ENCODE results near the gene FBXL16.
"Not testable (repeated sequence)": the region's sequence is repeated elsewhere in the genome, so short reads cannot be mapped to it uniquely, and the experiment has no call there.

The FBXL16 gene

GRCh38 chr16:709566-710499 lies 4.2 kb upstream of the FBXL16 start:
- no peak for DNase-seq (ENCODE audit: low read depth)

- DNase-seq (ENCODE audit: low read depth): no peak
These were observed 3.4 kb upstream of the FBXL16 start for GRCh38 chr16:708959-709358.

GRCh38 chr16:708019-708418 lies 2.4 kb upstream of the FBXL16 start:
- no peak for DNase-seq (ENCODE audit: low read depth)

- no peak for DNase-seq (ENCODE audit: low read depth)
These were observed 1.5 kb upstream of the FBXL16 start for GRCh38 chr16:707062-707538.

GRCh38 chr16:706189-707061 lies 824 bp upstream of the FBXL16 start:
- no peak for DNase-seq (ENCODE audit: low read depth)

GRCh38 chr16:704552-705380 lies 835 bp downstream of the FBXL16 start:
- no peak for DNase-seq (ENCODE audit: low read depth)

- DNase-seq (ENCODE audit: low read depth): no peak
These were observed 1.6 kb downstream of the FBXL16 start for GRCh38 chr16:704047-704446.

- no peak for DNase-seq (ENCODE audit: low read depth)
These were observed 2.2 kb downstream of the FBXL16 start for GRCh38 chr16:703406-703805.

GRCh38 chr16:702341-702740 lies 3.3 kb downstream of the FBXL16 start:
- DNase-seq (ENCODE audit: low read depth): no peak

- DNase-seq (ENCODE audit: low read depth): no peak
These were observed 4.7 kb downstream of the FBXL16 start for GRCh38 chr16:700684-701584.

- DNase-seq (ENCODE audit: low read depth): no peak
These were observed 6.5 kb downstream of the FBXL16 start for GRCh38 chr16:698911-699671.

GRCh38 chr16:695355-696089 lies 10.1 kb downstream of the FBXL16 start:
- DNase-seq (ENCODE audit: low read depth): peak; percentile 39

- DNase-seq (ENCODE audit: low read depth): peak; percentile 51
These were observed 10.7 kb downstream of the FBXL16 start for GRCh38 chr16:694863-695354.

- no peak for DNase-seq (ENCODE audit: low read depth)
These were observed 11.3 kb downstream of the FBXL16 start for GRCh38 chr16:694187-694862.

GRCh38 chr16:693766-694165 lies 11.8 kb downstream of the FBXL16 start:
- no peak for DNase-seq (ENCODE audit: low read depth)

GRCh38 chr16:693364-693763 lies 12.2 kb downstream of the FBXL16 start:
- DNase-seq (ENCODE audit: low read depth): no peak

- DNase-seq (ENCODE audit: low read depth): no peak
These were observed 13.1 kb downstream of the FBXL16 start for GRCh38 chr16:692356-693108.

- not testable (repeated sequence) for DNase-seq (ENCODE audit: low read depth)
These were observed 14.4 kb downstream of the FBXL16 start for GRCh38 chr16:691242-691641.

All from T-helper 22 cell (primary cell).